Measurements from ENCODE around the gene RILPL1. TPM values are rescaled to one million over a fixed set of nuclear protein-coding genes. Genes with fewer than 3 reads are reported as not detected.

Gene RILPL1
- total and polyA plus RNA-seq, 4 donors = 1.3 to 2.7 (median 2.1) TPM

DNA sequence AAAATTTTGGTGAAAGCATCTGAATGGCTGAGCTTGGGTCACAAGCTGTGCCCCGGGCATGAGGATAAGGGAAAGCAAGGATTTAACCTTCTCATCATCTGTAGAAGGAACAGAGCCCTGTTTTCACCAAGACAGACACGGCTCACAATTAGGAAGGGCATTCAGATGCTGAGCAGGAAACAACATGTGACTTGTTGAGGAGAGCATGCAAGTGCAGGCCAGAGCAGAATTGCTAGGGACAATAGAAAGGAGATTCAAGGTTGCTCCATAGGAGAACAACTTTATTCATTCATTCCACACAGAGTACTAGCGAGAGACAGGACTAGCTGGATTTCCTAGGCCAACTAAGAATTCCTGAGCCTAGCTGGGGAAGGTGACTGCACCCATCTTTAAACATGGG, 14.6 kb upstream of the RILPL1 start:
- 61% methylated on average over 3 of the region's 3 CpGs for WGBS
- no peaks in the 10 kb centered on the region for H3K27me3 ChIP-seq (ENCODE audit: control insufficient read depth in 4 of 4, insufficient read depth in 4 of 4, low read length in 3 of 4)
- no peak overlapping the region for H3K4me3 ChIP-seq (ENCODE audit: low read depth in 1 of 3, low read length in 3 of 3)
- H3K9ac ChIP-seq (ENCODE audit: low read depth in 1 of 2, low read length in 2 of 2) = no peak overlapping the region
- DNase-seq (ENCODE audit: low spot score) = no peak
- H3K27ac ChIP-seq (ENCODE audit: low read depth in 1 of 2, low read length in 2 of 2) = no peak overlapping the region
- TF ChIP-seq, protein P1, sequence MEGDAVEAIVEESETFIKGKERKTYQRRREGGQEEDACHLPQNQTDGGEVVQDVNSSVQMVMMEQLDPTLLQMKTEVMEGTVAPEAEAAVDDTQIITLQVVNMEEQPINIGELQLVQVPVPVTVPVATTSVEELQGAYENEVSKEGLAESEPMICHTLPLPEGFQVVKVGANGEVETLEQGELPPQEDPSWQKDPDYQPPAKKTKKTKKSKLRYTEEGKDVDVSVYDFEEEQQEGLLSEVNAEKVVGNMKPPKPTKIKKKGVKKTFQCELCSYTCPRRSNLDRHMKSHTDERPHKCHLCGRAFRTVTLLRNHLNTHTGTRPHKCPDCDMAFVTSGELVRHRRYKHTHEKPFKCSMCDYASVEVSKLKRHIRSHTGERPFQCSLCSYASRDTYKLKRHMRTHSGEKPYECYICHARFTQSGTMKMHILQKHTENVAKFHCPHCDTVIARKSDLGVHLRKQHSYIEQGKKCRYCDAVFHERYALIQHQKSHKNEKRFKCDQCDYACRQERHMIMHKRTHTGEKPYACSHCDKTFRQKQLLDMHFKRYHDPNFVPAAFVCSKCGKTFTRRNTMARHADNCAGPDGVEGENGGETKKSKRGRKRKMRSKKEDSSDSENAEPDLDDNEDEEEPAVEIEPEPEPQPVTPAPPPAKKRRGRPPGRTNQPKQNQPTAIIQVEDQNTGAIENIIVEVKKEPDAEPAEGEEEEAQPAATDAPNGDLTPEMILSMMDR (IDR thresholded peaks at IDR 0.05; ENCODE audit: low read depth, low read length, missing input control) = no peak
- TF ChIP-seq NR2F2 (IDR thresholded peaks at IDR 0.05) = no peak
- no peak for TF ChIP-seq YY1 (IDR thresholded peaks at IDR 0.05)
- TF ChIP-seq JUND (IDR thresholded peaks at IDR 0.05) = no peak
- TF ChIP-seq RAD21 (IDR thresholded peaks at IDR 0.05) = no peak
- TF ChIP-seq HNF4G (IDR thresholded peaks at IDR 0.05) = no peak
- TF ChIP-seq, protein P2, sequence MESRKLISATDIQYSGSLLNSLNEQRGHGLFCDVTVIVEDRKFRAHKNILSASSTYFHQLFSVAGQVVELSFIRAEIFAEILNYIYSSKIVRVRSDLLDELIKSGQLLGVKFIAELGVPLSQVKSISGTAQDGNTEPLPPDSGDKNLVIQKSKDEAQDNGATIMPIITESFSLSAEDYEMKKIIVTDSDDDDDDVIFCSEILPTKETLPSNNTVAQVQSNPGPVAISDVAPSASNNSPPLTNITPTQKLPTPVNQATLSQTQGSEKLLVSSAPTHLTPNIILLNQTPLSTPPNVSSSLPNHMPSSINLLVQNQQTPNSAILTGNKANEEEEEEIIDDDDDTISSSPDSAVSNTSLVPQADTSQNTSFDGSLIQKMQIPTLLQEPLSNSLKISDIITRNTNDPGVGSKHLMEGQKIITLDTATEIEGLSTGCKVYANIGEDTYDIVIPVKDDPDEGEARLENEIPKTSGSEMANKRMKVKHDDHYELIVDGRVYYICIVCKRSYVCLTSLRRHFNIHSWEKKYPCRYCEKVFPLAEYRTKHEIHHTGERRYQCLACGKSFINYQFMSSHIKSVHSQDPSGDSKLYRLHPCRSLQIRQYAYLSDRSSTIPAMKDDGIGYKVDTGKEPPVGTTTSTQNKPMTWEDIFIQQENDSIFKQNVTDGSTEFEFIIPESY (IDR thresholded peaks at IDR 0.05) = no peak
- TF ChIP-seq, protein P3, sequence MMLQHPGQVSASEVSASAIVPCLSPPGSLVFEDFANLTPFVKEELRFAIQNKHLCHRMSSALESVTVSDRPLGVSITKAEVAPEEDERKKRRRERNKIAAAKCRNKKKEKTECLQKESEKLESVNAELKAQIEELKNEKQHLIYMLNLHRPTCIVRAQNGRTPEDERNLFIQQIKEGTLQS (IDR thresholded peaks at IDR 0.05) = no peak
- no peak for TF ChIP-seq TAF1 (conservative IDR thresholded peaks at IDR 0.05)
- TF ChIP-seq FOXA1 (IDR thresholded peaks at IDR 0.05) = no peak
- TF ChIP-seq, protein P4, sequence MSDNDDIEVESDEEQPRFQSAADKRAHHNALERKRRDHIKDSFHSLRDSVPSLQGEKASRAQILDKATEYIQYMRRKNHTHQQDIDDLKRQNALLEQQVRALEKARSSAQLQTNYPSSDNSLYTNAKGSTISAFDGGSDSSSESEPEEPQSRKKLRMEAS (IDR thresholded peaks at IDR 0.05) = no peak
- no peak for TF ChIP-seq RXRA (IDR thresholded peaks at IDR 0.05)
- no peak for TF ChIP-seq EGR1 (IDR thresholded peaks at IDR 0.05; ENCODE audit: low read depth in 2 of 2)
- no peaks in the 10 kb centered on the region for H3K9me3 ChIP-seq (ENCODE audit: control insufficient read depth in 4 of 4, low read length in 3 of 4)
- H3K4me1 ChIP-seq (ENCODE audit: control insufficient read depth in 4 of 4, insufficient read depth in 4 of 4, low read length in 3 of 4) = no peaks in the 10 kb centered on the region
- no peaks in the 10 kb centered on the region for H3K36me3 ChIP-seq (ENCODE audit: control insufficient read depth in 4 of 4, insufficient read depth in 3 of 4, low read depth in 1 of 4, low read length in 3 of 4)

DNA sequence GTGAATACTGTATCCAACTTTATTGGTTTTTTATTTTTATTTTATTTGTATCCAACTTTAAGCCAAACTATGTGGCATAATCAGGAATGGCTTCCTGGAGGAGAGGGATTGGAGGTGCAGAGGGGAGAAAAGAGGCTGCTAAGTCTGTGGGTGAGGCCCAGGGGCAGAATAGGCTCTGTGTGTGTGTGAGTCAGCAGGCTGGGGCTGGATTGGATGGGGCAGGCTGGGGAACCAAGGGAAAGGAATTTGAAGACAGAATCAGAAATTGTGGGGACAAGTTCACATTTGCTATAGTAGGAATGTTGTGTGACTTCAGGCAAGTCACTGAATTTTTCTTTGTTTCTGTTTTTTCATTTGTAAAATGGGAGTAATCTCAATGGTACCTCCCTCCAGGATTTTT, 12.8 kb upstream of the RILPL1 start:
- Histone ChIP-seq H3K27me3 (ENCODE audit: control insufficient read depth in 4 of 4, insufficient read depth in 4 of 4, low read length in 3 of 4) (no peaks in the 10 kb centered on the region), H3K9ac (ENCODE audit: low read depth in 1 of 2, low read length in 2 of 2) (no peak overlapping the region), H3K9me3 (ENCODE audit: control insufficient read depth in 4 of 4, low read length in 3 of 4) (no peaks in the 10 kb centered on the region), H3K4me3 (ENCODE audit: low read depth in 1 of 3, low read length in 3 of 3) (no peak overlapping the region), H3K36me3 (ENCODE audit: control insufficient read depth in 4 of 4, insufficient read depth in 3 of 4, low read depth in 1 of 4, low read length in 3 of 4) (no peaks in the 10 kb centered on the region), H3K27ac (ENCODE audit: low read depth in 1 of 2, low read length in 2 of 2) (no peak overlapping the region), H3K4me1 (ENCODE audit: control insufficient read depth in 4 of 4, insufficient read depth in 4 of 4, low read length in 3 of 4) (no peaks in the 10 kb centered on the region)
- no peak for TF ChIP-seq FOXA2 (IDR thresholded peaks at IDR 0.05)
- TF ChIP-seq, protein P1 (IDR thresholded peaks at IDR 0.05; ENCODE audit: low read depth, low read length, missing input control) = no peak
- TF ChIP-seq GABPA (IDR thresholded peaks at IDR 0.05 in 1 of 2, conservative IDR thresholded peaks at IDR 0.05 in 1 of 2) = no peak
- TF ChIP-seq, protein P3 (IDR thresholded peaks at IDR 0.05) = no peak
- TF ChIP-seq JUND (IDR thresholded peaks at IDR 0.05) = no peak
- no peak for TF ChIP-seq YY1 (IDR thresholded peaks at IDR 0.05)
- TF ChIP-seq, protein P2 (IDR thresholded peaks at IDR 0.05) = no peak
- TF ChIP-seq TAF1 (conservative IDR thresholded peaks at IDR 0.05) = no peak
- TF ChIP-seq SP1 (IDR thresholded peaks at IDR 0.05) = no peak
- no peak for TF ChIP-seq HNF4G (IDR thresholded peaks at IDR 0.05)
- TF ChIP-seq, protein P4 (IDR thresholded peaks at IDR 0.05) = no peak
- no peak for TF ChIP-seq FOXA1 (IDR thresholded peaks at IDR 0.05)
- TF ChIP-seq, protein P5, sequence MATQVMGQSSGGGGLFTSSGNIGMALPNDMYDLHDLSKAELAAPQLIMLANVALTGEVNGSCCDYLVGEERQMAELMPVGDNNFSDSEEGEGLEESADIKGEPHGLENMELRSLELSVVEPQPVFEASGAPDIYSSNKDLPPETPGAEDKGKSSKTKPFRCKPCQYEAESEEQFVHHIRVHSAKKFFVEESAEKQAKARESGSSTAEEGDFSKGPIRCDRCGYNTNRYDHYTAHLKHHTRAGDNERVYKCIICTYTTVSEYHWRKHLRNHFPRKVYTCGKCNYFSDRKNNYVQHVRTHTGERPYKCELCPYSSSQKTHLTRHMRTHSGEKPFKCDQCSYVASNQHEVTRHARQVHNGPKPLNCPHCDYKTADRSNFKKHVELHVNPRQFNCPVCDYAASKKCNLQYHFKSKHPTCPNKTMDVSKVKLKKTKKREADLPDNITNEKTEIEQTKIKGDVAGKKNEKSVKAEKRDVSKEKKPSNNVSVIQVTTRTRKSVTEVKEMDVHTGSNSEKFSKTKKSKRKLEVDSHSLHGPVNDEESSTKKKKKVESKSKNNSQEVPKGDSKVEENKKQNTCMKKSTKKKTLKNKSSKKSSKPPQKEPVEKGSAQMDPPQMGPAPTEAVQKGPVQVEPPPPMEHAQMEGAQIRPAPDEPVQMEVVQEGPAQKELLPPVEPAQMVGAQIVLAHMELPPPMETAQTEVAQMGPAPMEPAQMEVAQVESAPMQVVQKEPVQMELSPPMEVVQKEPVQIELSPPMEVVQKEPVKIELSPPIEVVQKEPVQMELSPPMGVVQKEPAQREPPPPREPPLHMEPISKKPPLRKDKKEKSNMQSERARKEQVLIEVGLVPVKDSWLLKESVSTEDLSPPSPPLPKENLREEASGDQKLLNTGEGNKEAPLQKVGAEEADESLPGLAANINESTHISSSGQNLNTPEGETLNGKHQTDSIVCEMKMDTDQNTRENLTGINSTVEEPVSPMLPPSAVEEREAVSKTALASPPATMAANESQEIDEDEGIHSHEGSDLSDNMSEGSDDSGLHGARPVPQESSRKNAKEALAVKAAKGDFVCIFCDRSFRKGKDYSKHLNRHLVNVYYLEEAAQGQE (IDR thresholded peaks at IDR 0.05) = no peak
- no peak for TF ChIP-seq EGR1 (IDR thresholded peaks at IDR 0.05; ENCODE audit: low read depth in 2 of 2)
- no peak for TF ChIP-seq NR2F2 (IDR thresholded peaks at IDR 0.05)
- TF ChIP-seq HNF4A (conservative IDR thresholded peaks at IDR 0.05) = no peak
- no peak for DNase-seq (ENCODE audit: low spot score)
